NK-92 (cell line): ENCODE results near the gene DNASE1L3.
"Not testable (repeated sequence)": the region's sequence is repeated elsewhere in the genome, so short reads cannot be mapped to it uniquely, and the experiment has no call there.

Experiments
- DNase-seq: peaks from one replicate; lab custom pipeline; 2025; ENCODE audit not compliant: unreplicated experiment; lab: John Stamatoyannopoulos, UW

DNASE1L3 gene

DNA sequence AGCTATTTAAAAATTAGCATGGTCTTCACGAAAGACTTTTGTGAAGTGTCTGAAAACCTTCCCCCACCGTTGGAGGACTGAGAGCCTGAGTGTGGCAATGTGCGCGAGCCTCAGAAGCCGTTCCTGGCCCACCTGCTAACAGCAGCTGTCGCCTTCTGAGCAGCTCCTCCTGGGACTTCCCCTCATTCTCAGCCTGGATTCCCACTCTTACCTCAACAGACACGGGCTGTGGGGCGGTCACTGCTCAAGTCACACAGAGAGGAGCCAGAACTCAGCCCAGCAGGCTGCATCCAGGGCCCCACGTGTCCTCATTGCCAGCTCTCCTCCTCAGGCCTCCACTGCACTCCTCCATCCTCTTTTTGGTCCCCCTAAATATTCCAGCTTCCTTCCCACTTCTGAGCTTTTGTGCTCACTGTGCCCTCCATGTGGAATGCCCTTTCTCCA, 7.8 kb downstream of the DNASE1L3 start:
- no peak for DNase-seq

DNA sequence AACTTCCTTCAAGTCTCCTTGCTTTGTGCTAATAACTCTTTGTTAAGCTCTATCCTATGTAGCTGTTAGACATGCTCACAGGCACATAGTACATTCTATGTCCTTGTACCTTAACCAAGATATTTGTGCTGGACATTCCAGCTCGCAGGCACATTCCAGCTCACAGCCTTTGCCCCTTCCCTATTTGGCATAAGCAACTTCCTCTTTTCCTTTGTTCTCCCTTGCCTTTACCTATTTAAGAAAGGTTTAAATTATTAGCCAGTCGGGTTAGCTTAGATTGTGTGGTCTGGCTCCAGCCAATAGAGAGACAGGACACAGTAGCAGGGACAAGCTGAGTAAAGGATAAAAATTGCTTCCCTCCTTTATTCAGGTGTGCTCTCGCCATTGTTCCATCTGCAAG, 9.3 kb downstream of the DNASE1L3 start:
- DNase-seq, result not testable (repeated sequence)

DNA sequence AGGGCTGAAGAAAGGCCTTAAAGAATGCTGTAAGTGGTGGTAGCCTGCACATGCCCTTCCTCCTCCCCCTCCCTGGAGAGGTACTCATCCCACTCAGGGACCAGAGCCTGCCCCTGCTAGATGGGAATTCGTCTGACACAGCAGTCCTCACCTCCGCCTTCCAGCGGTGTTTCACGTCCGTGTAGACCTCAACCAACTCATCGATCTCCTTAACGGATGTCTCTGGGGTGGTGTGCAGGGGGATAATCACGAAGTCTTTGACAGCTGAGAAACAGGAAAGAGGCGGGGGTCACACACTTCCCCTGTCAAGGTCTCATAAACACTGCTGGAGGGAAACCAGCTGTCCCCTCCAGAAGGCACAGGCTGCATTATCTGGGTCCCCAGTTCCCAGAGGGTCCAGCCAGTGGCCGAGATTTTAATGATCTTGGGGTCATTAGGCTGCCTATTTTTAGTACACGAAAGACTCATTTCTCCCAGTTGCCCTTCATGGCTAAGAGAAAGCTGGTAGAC, 9.9 kb downstream of the DNASE1L3 start:
- no peak for DNase-seq

DNA sequence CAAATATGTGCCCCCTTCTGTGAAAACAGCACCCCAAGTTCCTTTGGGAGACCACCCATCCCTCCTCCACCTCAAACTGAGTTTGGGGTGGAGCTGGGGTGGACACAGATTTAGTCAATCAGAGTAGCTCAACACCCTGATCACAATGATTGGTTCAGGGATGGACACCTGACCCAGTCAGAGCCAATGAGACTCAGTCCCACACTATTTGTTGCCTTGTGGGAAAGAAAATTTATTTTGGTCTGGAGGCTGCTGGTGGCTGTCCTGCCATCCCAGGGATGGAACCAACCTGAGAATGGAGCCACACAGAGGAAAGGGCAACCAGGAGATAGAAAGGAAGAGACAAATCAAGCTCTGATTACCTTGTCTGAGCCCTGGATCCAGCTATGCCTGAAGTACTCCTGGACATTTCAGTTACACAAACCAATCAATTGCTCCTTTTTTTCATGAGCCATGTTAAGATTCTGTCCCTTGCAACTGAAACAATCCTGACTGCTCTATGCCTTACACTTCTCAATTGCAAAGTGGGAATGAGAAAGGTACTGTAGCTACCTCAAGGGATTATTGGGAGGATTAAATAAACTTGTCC, 10.6 kb downstream of the DNASE1L3 start:
- no peak for DNase-seq

DNA sequence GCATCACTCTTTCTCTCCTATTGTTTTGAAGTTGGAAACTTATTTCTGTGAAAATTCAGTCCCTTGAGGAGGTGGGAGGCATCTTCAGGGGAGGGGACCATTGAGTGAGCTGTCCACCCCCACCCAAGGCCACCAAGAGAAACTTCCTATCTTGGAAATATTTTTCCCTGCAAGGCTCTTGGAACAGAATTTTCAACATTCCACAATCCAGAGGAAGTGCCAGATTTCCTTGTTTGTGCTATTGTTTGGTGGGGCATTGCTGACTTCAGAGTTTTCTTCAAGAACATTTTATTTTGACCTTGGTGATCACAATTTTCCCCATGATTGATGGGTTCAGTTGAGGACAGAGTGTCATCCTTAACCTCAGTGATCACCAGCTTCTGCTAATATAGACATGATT, 12.0 kb downstream of the DNASE1L3 start:
- DNase-seq, result no peak

DNA sequence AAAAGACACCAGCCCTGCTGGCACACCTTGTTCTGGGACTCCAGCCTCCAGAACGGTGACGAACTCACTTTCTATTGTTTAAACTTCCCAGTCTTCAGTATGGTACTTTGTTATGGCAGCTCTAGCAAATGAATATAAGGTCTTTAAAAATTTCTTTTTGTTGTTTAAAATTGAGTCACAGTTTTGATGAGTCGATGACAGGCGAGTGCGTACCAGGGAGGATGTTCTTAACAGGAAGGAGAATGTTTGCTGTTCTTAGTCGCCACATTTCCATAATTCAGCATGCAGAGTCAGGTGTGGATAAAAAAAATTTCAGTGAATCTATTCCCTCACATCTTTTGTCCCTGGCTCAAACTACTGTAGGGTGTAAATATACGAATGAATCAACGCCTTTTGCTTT, 12.4 kb downstream of the DNASE1L3 start:
- DNase-seq, result no peak

DNA sequence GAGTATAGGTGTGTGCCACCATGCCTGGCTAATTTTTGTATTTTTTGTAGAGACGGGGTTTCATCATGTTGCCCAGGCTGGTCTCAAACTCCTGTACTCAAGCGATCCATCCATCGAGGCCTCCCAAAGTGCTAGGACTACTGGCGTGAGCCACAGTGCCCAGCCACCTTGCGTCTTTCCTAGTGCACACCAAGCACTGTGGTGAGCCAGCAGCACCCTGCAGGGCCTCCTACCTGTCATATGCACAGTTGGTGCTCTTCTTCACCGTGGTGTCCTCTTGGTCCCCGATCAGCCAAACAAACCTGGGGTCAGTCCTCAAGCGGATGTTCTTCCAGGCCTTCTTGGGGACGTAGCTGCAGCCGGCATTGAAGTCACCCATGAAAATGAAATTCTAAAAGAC, 13.2 kb downstream of the DNASE1L3 start:
- no peak for DNase-seq

DNA sequence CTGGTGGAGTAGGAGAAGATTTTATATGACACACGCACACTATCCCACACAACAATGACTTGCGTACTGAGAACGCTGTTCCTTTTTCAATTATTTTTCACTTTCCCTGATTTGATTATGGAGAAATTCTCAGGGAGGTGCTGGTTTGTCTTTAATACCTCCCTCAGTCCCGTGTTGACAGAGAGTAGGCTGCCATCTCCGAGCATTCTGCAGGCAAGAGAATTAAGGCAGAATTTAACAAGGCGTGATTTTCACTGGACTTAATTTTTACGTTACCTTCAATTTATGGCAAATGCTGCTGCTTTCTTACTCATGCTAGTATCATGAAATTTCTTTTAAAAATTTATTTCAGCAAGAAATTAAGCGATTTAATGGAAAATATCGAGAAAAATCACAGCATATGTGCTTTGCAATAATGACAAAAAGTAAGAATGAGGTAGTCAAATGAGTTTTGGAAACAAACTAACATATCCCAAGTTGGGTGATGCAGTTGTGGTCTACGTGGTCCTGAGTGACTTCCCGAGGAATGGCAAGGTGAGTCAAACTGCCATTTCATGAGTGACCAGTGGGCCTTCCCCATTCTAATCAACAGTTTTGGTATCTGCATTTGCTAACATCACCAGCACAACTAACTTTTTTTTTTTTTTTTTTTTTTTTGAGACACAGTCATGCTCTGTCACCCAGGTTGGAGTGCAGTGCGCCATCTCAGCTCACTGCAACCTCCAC, 16.9 kb downstream of the DNASE1L3 start:
- no peak for DNase-seq

DNA sequence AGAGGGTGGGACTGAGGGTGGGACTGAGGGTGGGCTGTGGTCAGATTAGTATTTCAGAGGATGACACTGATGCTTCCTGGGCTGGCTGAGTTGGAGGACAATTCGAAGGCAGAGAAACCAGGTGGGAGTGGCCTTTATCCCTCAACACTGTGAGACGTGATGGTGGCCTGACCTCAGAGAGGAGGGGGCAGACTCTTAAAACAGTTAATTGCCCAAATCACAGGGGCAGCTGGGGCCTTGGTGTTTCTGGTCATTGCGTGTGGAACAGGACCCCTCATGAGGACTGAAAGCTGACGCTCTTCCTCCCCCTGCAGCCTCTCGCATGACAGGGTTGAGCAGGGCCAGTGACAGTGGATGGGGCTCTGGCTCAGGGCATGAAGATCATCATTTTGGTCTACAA, 18.7 kb downstream of the DNASE1L3 start:
- DNase-seq, result no peak

DNA sequence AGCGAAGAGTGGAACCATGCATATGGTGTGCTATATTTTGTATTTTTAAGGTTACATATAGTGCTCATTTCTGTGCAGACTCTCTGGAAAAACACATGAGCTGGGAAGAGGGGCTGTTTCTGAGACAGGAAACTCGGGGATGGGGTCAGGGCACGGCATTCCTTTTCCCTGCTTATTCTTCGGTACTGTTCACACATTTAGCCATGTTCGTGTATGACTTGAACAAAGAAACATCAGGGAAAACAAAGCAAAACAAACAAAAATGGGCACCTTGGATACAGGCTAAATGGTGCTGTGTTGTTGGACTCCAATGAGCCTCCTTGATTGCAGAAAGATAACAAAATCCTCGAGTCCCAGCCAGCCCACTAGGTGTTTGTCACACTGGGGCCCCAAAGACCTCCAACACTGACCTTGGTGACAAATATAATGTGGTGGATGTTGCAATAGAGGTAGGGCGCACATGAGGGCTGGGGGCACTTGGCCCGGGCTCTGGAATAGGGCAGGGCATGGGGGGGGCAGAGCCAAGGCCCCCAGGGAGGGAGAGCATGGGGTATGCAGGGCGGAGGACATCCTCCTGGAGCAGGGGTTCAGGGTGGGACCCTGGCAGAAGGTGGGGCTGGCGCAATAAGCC, 19.3 kb downstream of the DNASE1L3 start:
- no peak for DNase-seq

DNA sequence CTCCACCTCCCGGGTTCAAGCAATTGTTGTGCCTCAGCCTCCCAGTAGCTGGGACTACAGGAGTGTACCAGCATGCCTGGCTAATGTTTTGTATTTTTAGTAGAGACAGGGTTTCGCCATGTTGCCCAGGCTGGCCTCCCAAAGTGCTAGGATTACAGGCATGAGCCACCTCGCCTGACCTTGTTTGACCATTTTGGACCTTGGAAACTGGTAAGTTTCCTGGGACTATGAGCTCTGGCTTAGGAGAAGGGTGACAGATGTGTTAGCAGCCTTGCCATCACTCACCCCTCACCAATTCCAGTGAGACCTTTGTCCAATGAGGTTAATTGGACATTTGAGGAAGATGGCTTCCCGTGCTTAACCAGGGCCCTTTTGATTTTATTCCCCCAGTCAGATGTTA, 19.9 kb downstream of the DNASE1L3 start:
- DNase-seq, result no peak

DNA sequence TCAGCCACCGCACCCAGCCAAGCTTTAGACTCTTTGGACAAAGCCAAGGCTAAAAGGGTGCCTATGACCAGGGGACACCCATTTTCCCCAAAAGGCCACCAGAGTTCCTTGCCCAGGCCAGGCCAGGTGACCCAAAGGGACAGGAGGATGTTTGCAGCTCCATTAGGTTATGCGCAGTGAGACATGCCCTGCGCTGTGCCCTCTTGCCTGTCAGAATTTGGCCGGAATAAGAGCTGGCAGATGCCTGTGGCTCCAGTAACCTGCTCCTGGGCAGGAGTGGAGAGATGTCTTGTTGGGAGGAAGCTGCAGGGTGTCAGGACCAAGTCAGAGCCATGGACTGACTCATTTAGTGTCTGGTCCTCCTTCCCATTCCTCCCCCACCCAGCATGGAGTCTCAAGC, 20.5 kb downstream of the DNASE1L3 start:
- no peak for DNase-seq

DNA sequence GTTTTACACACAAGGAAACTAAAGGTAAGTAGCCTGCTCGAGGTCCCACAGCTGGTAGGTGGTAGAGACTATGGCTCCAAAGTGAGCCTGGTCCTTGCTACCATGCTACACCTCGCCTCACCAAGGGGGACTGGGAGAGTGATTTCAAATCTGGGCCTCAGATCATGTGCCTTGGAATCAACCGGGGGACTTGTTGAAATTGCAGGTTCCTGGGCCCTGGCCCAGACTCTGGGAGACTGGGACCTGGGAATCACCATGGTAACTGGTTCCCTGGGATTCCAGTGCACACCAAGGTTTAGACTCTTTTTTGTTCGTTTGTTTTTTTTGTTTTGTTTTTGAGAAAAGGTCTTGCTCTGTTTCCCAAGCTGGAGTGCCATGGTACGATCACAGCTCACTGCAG, 21.1 kb downstream of the DNASE1L3 start:
- DNase-seq, result no peak

DNA sequence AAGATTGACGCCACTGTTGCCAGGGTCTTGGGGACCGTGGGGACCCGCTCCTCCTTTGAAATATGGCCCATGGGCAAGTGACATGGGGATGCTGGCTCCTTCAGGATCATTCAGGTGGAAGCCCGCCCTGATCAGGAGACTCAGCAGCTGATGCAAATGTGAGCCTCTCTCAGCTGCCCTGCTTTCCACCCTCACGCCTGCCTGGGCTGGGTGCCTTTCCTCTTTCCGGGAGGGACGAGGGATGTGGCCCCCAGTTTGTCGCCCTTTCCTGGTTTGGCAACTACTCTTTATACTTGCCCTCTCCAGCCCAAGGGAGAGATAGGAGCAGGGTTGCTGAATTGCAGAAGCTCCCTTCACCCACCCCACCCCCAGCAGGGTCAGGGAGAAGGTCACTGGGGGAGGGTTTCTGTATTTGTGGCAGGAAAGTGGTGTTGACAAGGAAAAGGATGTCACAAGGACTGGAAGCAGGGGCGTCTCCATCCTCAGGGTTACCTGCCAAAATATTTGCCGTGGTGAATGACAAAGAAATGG, 21.8 kb downstream of the DNASE1L3 start:
- DNase-seq, result no peak

DNA sequence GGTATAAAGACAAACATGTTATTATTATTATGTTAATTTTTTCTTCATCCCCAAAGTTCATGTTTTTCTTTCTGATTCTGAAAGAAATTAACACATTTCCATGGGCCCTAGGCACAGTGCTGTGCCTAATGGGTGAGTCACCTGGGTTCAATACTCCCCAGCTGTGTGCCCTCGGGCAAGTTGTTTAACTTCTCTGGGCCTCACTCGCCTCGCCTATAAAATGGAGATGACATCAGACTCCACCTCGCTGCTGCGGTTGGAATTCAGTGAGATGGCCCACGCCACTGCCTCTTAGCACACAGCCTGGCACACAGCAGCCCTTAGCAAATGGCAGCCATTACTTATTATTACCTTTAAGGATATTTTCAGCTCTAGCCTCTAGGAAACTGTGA, 22.6 kb downstream of the DNASE1L3 start:
- no peak for DNase-seq

DNA sequence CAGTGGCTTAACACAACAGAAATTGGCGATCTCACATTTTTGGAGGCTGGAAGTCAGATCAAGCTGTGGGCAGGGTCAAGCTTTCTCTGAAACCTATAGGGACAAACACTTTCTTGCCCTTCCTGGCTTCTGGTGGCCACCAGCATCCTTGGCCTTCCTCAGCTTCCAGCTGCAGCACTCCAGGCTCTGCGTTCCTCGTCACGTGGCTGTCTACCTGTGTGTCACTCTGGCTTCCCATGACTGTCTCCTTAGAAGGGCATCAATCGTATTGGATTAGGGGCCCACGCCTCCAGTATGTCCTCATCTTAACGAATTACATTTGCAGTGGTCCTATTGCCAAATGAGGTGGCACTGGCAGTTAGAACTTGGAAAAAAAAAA, 25.8 kb downstream of the DNASE1L3 start:
- no peak for DNase-seq

DNA sequence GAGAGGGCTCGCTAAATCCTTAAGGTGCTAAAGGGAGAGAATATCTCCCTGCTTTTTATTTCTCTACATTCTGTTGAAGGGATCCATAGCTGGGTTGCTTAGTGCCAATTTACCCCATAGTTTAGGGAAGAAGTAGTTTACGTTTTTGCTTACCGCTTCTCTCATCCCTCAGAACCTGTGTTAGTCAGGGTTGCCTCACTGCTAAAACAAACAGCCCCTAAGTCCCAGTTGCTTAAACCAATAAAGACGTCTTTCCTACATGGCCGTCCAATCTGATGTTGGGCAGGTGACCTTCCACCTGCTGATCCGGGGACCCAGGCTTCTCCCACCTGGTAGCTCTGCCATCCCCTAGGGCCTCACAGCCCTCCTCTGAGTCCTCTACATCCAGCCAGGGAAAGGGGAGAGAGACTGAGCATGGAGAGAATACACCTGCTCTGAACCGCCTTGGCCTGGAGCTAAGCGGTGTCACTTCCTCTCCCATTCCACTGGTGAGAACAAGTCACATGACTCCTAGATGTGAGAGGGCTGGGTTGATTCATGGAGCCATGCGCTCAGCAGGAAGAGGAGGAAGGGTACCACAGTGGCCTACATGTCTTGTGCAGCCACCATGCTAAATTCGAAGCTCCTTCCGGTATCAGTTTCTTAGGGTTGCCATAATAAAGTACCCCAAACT, 26.3 kb downstream of the DNASE1L3 start:
- no peak for DNase-seq

DNA sequence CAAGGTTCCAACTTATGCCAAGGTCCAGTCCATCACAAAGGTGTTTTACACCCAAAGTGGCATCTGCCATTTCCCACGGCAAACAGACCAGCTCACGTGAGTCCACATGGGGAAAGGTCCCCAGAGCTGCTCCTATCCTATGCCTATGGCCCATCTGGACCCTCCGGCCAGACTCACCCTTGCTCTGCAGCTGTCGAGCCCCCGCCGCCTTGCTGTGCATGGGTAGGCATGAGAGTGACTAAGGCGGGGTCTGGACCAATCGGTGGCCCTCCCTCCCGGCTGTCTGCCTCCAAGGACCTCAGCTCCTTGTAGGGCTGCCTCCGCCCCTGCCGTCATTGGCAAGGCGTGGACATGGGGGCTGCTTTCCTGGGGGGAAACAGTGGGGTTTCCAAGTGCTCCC, 26.9 kb downstream of the DNASE1L3 start:
- DNase-seq, result no peak

DNA sequence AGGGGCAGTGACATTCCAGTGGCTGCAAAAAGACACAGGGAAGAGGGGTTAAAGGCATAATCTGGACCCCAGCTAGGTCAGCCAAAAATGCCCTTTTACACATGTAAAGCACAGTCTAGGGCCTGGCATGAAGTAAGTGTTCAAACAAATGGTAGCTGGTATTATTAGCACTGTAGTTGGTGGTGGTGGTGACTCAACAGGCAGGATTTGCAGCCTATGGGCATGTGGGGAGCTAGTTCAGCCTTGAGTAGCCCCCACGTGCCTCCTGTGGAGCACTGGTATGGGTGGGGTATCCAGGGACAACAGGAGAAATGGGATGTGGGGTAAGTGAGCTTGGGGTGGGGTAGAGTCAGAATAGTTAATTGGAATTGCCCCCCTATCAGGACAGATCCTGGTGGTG, 27.6 kb downstream of the DNASE1L3 start:
- no peak for DNase-seq

DNA sequence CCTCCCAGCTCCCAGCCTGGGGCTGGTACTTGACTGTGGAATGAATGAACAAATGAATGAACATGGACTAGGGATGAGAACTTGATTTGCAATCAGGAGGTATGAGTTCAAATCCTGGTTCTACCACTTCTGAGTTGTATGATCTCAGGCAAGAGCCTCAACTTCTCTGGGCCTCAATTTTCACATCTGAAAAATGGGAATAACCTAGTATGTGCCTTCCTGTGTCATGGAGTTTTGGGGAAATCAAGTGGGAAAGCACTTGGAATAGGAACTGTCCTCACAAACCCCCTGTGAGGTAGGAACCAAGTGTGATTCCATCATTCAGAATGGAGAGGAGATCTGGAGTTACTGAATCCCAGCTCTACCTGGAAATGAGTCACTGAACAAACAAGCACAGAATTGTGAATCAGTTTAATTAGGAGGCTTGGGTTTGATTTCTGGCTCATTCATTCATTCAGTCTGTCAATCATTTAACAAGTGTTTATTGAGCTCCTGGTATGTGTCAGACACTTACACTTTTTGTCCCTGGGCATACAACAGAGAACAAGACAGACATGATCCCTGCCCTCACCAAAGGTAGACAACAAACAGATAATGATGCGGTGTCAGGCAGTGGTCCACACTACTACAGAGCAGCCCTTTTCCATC, 29.7 kb downstream of the DNASE1L3 start:
- DNase-seq, result no peak
